Testis (tissue), 3 donors: ENCODE measurements around the gene MAP4K2. TPM values are rescaled to one million over a fixed set of nuclear protein-coding genes. Genes with fewer than 3 reads are reported as not detected.

Source experiments
- DNase-seq: peaks from one replicate; pipeline ENCODE4 v3.0.0-alpha.2; 2019
- H3K27ac ChIP-seq, 2 donors: fragments of 200-600 bp; sonication (generic); one replicate each; pipeline ENCODE4 v1.5.1; 2019
- H3K27me3 ChIP-seq: fragments of 200-600 bp; sonication (generic); one replicate; pipeline ENCODE4 v1.5.1; 2019
- H3K36me3 ChIP-seq: fragments of 200-600 bp; sonication (generic); one replicate; pipeline ENCODE4 v1.5.1; 2017; ENCODE audit warnings: low read depth; ENCODE audit errors: missing control alignments
- H3K4me1 ChIP-seq: fragments of 200-600 bp; sonication (generic); one replicate; pipeline ENCODE4 v1.5.1; 2019
- H3K4me3 ChIP-seq, 2 donors: fragments of 200-600 bp; sonication (generic); one replicate each; pipeline ENCODE4 v1.5.1; 2017 to 2019
- H3K9me3 ChIP-seq: fragments of 200-600 bp; sonication (generic); one replicate; pipeline ENCODE4 v1.5.1; 2017
- CTCF ChIP-seq, 3 experiments: fragments of 450-650 bp in 2 of 3; fragments of 200-600 bp in 1 of 3; sonication (generic) in 1 of 3; IDR thresholded peaks; one replicate each; pipeline ENCODE4 v1.5.1; 2016 to 2019; ENCODE audit warnings: antibody characterized with exemption in 3 of 3, mild to moderate bottlenecking in 2 of 3, moderate library complexity in 1 of 3
- POLR2A ChIP-seq: fragments of 450-650 bp; IDR thresholded peaks from one replicate; pipeline ENCODE4 v1.6.1; 2017; ENCODE audit warnings: antibody characterized with exemption, mild to moderate bottlenecking, moderate library complexity
- WGBS, 2 donors: methylation state at CpG; one replicate each; pipeline ENCODE4 v1.1.5; 2018; 5-methylcytosine and 5-hydroxymethylcytosine counted together
- intact Hi-C: fragments of 100-400 bp; cut with DNase I; formaldehyde crosslinking; loops from one replicate; pipeline ENCODE4 v1.15.1; 2023; ENCODE audit warnings: low total_unique reads
- polyA plus RNA-seq: library from polyadenylated mRNA; stranded (reverse); fragments of 350-450 nt; fragmentation: Illumina TruSeq; extraction: RNeasy Lipid Tissue Mini Kit (QIAGEN cat#74804); gene quantifications from one replicate; pipeline ENCODE4 v1.2.3, GENCODE V29; 2014; ENCODE audit warnings: low read depth, low replicate concordance; ENCODE audit not compliant: insufficient read depth
- total RNA-seq, 2 donors: library from RNA; depleted of rRNA; stranded (reverse); fragments of >200 nt; gene quantifications; one replicate each; pipeline ENCODE4 v1.2.3, GENCODE V29; 2016

The MAP4K2 gene
- total and polyA plus RNA-seq, 3 donors from 2014 or later: 14.9 to 29.8 (median 27.7) TPM

- Histone ChIP-seq H3K27ac (no peak overlapping the region), H3K4me3 (no peak overlapping the region), H3K4me1 (no peaks in the 10 kb centered on the region), H3K9me3 (no peaks in the 10 kb centered on the region), H3K36me3 (no peaks in the 10 kb centered on the region), H3K27me3 (no peaks in the 10 kb centered on the region)
- TF ChIP-seq POLR2A: no peak
- no peak for TF ChIP-seq CTCF (IDR thresholded peaks at IDR 0.05)
- intact Hi-C loops: no loop called here
- no peak for DNase-seq
- 84 to 85% methylated on average over 9 of the region's 9 CpGs for WGBS, 2 donors
Observed at GRCh38 chr11:64735725-64736259, 67.2 kb downstream of the MAP4K2 start.

Other genes with a start within 250 kb of the MAP4K2 start
- 1 to 10 TPM in 1 of 2 donors, under 1 TPM in 1; 0.63 to 1.2 TPM for gene SLC22A11, start 247.3 kb downstream of the MAP4K2 start, total RNA-seq
- gene SLC22A11, start 247.3 kb downstream of the MAP4K2 start, polyA plus RNA-seq: 1.7 TPM
- not detected for gene SLC22A12, start 212.0 kb downstream of the MAP4K2 start, total RNA-seq
- gene SLC22A12, start 212.0 kb downstream of the MAP4K2 start, polyA plus RNA-seq: not detected
- 10 to 100 TPM; 32.6 to 40.1 TPM for gene NRXN2, start 80.0 kb downstream of the MAP4K2 start, total RNA-seq
- gene NRXN2, start 80.0 kb downstream of the MAP4K2 start, polyA plus RNA-seq: 46.8 TPM
- gene RASGRP2, start 59.1 kb downstream of the MAP4K2 start, total RNA-seq: 10 to 100 TPM; 24.0 to 26.3 TPM
- 14.4 TPM for gene RASGRP2, start 59.1 kb downstream of the MAP4K2 start, polyA plus RNA-seq
- 10 to 100 TPM; 12.1 to 14.4 TPM for gene PYGM, start 43.2 kb downstream of the MAP4K2 start, total RNA-seq
- gene PYGM, start 43.2 kb downstream of the MAP4K2 start, polyA plus RNA-seq: 14.2 TPM
- 100 to 1,000 TPM; 431 to 499 TPM for gene SF1, start 24.7 kb downstream of the MAP4K2 start, total RNA-seq
- gene SF1, start 24.7 kb downstream of the MAP4K2 start, polyA plus RNA-seq: 455 TPM
- gene MEN1, start 7.3 kb upstream of the MAP4K2 start, total RNA-seq: 10 to 100 TPM; 36.7 to 40.8 TPM
- gene MEN1, start 7.3 kb upstream of the MAP4K2 start, polyA plus RNA-seq: 29.7 TPM
- gene CDC42BPG, start 41.4 kb upstream of the MAP4K2 start, total RNA-seq: 1 to 10 TPM; 7.6 to 9.2 TPM
- 5.3 TPM for gene CDC42BPG, start 41.4 kb upstream of the MAP4K2 start, polyA plus RNA-seq
- 100 to 1,000 TPM; 230 to 455 TPM for gene EHD1, start 75.4 kb upstream of the MAP4K2 start, total RNA-seq
- 328 TPM for gene EHD1, start 75.4 kb upstream of the MAP4K2 start, polyA plus RNA-seq
- 10 to 100 TPM; 51.1 to 56.1 TPM for gene ATG2A, start 114.0 kb upstream of the MAP4K2 start, total RNA-seq
- gene ATG2A, start 114.0 kb upstream of the MAP4K2 start, polyA plus RNA-seq: 22.2 TPM
- 10 to 100 TPM; 19.4 to 26.2 TPM for gene PPP2R5B, start 121.5 kb upstream of the MAP4K2 start, total RNA-seq
- gene PPP2R5B, start 121.5 kb upstream of the MAP4K2 start, polyA plus RNA-seq: 9.9 TPM
- 1 to 10 TPM; 7.0 to 9.4 TPM for gene GPHA2, start 132.7 kb upstream of the MAP4K2 start, total RNA-seq
- gene GPHA2, start 132.7 kb upstream of the MAP4K2 start, polyA plus RNA-seq: 6.9 TPM
- 10 to 100 TPM; 14.4 to 34.8 TPM for gene MAJIN, start 168.9 kb upstream of the MAP4K2 start, total RNA-seq
- gene MAJIN, start 168.9 kb upstream of the MAP4K2 start, polyA plus RNA-seq: 36.4 TPM
- 1 to 10 TPM in 1 of 2 donors, under 1 TPM in 1; 0.94 to 1.5 TPM for gene BATF2, start 193.8 kb upstream of the MAP4K2 start, total RNA-seq
- 2.7 TPM for gene BATF2, start 193.8 kb upstream of the MAP4K2 start, polyA plus RNA-seq
- gene ARL2, start 210.9 kb upstream of the MAP4K2 start, total RNA-seq: 100 to 1,000 TPM; 127 to 154 TPM
- gene ARL2, start 210.9 kb upstream of the MAP4K2 start, polyA plus RNA-seq: 235 TPM
- gene SNX15, start 224.2 kb upstream of the MAP4K2 start, total RNA-seq: 10 to 100 TPM; 17.0 to 22.5 TPM
- gene SNX15, start 224.2 kb upstream of the MAP4K2 start, polyA plus RNA-seq: 15.6 TPM
- 10 to 100 TPM; 40.5 to 41.0 TPM for gene SAC3D1, start 238.0 kb upstream of the MAP4K2 start, total RNA-seq
- gene SAC3D1, start 238.0 kb upstream of the MAP4K2 start, polyA plus RNA-seq: 63.5 TPM